ENCODE measurements around the gene MYBPHL. TPM values are rescaled to one million over a fixed set of nuclear protein-coding genes. Genes with fewer than 3 reads are reported as not detected.

Gene MYBPHL
- total and polyA plus RNA-seq, 2 of the 13 experiments (the other 11 are each of a cell fraction or from before 2014, with no cell fraction given): 3.7 to 3.8 TPM

DNA sequence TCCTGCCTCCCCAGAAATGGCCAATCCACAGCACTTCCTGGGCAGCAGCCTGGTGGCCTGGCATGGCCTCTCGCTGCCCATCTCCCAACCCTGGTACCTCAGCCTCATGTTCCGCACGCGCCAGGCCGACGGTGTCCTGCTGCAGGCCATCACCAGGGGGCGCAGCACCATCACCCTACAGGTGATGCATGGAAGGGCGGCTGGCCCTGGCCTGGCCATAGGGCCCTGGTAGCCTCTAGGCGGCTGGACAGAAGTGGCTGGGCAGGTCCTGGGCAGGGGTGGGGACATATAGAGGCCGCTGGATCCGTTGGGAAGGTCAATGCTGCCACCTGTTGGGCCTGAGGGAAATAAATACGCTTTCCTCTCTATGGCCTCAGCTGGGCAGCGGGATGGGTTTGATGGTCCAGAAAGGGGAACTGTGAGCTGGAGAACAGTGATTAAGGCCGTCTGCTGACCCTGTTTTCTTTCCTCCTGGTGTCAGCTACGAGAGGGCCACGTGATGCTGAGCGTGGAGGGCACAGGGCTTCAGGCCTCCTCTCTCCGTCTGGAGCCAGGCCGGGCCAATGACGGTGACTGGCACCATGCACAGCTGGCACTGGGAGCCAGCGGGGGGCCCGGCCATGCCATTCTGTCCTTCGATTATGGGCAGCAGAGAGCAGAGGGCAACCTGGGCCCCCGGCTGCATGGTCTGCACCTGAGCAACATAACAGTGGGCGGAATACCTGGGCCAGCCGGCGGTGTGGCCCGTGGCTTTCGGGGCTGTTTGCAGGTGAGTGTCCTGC is 43.0 kb downstream of the MYBPHL start (continued):
- TF ChIP-seq, protein P1, sequence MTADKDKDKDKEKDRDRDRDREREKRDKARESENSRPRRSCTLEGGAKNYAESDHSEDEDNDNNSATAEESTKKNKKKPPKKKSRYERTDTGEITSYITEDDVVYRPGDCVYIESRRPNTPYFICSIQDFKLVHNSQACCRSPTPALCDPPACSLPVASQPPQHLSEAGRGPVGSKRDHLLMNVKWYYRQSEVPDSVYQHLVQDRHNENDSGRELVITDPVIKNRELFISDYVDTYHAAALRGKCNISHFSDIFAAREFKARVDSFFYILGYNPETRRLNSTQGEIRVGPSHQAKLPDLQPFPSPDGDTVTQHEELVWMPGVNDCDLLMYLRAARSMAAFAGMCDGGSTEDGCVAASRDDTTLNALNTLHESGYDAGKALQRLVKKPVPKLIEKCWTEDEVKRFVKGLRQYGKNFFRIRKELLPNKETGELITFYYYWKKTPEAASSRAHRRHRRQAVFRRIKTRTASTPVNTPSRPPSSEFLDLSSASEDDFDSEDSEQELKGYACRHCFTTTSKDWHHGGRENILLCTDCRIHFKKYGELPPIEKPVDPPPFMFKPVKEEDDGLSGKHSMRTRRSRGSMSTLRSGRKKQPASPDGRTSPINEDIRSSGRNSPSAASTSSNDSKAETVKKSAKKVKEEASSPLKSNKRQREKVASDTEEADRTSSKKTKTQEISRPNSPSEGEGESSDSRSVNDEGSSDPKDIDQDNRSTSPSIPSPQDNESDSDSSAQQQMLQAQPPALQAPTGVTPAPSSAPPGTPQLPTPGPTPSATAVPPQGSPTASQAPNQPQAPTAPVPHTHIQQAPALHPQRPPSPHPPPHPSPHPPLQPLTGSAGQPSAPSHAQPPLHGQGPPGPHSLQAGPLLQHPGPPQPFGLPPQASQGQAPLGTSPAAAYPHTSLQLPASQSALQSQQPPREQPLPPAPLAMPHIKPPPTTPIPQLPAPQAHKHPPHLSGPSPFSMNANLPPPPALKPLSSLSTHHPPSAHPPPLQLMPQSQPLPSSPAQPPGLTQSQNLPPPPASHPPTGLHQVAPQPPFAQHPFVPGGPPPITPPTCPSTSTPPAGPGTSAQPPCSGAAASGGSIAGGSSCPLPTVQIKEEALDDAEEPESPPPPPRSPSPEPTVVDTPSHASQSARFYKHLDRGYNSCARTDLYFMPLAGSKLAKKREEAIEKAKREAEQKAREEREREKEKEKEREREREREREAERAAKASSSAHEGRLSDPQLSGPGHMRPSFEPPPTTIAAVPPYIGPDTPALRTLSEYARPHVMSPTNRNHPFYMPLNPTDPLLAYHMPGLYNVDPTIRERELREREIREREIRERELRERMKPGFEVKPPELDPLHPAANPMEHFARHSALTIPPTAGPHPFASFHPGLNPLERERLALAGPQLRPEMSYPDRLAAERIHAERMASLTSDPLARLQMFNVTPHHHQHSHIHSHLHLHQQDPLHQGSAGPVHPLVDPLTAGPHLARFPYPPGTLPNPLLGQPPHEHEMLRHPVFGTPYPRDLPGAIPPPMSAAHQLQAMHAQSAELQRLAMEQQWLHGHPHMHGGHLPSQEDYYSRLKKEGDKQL (CRISPR knock-in tag; IDR thresholded peaks at IDR 0.05; ENCODE audit: low read depth): no peak; the same call in 1 of the 2 replicates
- TF ChIP-seq SMAD3 (CRISPR knock-in tag; IDR thresholded peaks at IDR 0.05): peak; percentile 64; the same call in 1 of the 2 replicates
- TF ChIP-seq, protein P2, sequence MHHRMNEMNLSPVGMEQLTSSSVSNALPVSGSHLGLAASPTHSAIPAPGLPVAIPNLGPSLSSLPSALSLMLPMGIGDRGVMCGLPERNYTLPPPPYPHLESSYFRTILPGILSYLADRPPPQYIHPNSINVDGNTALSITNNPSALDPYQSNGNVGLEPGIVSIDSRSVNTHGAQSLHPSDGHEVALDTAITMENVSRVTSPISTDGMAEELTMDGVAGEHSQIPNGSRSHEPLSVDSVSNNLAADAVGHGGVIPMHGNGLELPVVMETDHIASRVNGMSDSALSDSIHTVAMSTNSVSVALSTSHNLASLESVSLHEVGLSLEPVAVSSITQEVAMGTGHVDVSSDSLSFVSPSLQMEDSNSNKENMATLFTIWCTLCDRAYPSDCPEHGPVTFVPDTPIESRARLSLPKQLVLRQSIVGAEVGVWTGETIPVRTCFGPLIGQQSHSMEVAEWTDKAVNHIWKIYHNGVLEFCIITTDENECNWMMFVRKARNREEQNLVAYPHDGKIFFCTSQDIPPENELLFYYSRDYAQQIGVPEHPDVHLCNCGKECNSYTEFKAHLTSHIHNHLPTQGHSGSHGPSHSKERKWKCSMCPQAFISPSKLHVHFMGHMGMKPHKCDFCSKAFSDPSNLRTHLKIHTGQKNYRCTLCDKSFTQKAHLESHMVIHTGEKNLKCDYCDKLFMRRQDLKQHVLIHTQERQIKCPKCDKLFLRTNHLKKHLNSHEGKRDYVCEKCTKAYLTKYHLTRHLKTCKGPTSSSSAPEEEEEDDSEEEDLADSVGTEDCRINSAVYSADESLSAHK (CRISPR knock-in tag; IDR thresholded peaks at IDR 0.05; ENCODE audit: borderline replicate concordance): no peak
- TF ChIP-seq, protein P3, sequence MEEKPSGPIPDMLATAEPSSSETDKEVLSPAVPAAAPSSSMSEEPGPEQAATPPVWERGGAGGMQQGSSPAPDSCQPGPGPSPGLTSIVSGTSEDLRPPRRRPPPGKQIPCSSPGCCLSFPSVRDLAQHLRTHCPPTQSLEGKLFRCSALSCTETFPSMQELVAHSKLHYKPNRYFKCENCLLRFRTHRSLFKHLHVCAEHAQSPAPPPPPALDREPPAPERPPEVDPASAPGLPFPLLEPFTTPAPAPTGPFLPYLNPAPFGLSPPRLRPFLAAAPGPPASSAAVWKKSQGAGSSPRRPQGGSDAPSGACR (CRISPR knock-in tag; IDR thresholded peaks at IDR 0.05): no peak
- TF ChIP-seq, protein P4, sequence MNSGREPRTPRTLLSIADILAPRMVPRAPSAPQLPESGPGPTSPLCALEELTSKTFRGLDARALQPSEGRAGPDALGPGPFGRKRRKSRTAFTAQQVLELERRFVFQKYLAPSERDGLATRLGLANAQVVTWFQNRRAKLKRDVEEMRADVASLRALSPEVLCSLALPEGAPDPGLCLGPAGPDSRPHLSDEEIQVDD (CRISPR knock-in tag; IDR thresholded peaks at IDR 0.05; ENCODE audit: borderline replicate concordance): no peak
- TF ChIP-seq, protein P5, sequence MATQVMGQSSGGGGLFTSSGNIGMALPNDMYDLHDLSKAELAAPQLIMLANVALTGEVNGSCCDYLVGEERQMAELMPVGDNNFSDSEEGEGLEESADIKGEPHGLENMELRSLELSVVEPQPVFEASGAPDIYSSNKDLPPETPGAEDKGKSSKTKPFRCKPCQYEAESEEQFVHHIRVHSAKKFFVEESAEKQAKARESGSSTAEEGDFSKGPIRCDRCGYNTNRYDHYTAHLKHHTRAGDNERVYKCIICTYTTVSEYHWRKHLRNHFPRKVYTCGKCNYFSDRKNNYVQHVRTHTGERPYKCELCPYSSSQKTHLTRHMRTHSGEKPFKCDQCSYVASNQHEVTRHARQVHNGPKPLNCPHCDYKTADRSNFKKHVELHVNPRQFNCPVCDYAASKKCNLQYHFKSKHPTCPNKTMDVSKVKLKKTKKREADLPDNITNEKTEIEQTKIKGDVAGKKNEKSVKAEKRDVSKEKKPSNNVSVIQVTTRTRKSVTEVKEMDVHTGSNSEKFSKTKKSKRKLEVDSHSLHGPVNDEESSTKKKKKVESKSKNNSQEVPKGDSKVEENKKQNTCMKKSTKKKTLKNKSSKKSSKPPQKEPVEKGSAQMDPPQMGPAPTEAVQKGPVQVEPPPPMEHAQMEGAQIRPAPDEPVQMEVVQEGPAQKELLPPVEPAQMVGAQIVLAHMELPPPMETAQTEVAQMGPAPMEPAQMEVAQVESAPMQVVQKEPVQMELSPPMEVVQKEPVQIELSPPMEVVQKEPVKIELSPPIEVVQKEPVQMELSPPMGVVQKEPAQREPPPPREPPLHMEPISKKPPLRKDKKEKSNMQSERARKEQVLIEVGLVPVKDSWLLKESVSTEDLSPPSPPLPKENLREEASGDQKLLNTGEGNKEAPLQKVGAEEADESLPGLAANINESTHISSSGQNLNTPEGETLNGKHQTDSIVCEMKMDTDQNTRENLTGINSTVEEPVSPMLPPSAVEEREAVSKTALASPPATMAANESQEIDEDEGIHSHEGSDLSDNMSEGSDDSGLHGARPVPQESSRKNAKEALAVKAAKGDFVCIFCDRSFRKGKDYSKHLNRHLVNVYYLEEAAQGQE (IDR thresholded peaks at IDR 0.05; ENCODE audit: borderline replicate concordance in 1 of 2, low read depth in 1 of 2, low read length in 2 of 2): no peak
- TF ChIP-seq ZNF260 (CRISPR knock-in tag; IDR thresholded peaks at IDR 0.05; ENCODE audit: borderline replicate concordance, low read depth): no peak
- no peak for TF ChIP-seq ARID2 (CRISPR knock-in tag; IDR thresholded peaks at IDR 0.05; ENCODE audit: borderline replicate concordance)
- peak; percentile 67 for TF ChIP-seq JUN (CRISPR knock-in tag; IDR thresholded peaks at IDR 0.05)
- TF ChIP-seq HES4 (CRISPR knock-in tag; IDR thresholded peaks at IDR 0.05; ENCODE audit: borderline replicate concordance): no peak
- TF ChIP-seq ZNF780A (CRISPR knock-in tag; IDR thresholded peaks at IDR 0.05): no peak
- TF ChIP-seq, protein P6, sequence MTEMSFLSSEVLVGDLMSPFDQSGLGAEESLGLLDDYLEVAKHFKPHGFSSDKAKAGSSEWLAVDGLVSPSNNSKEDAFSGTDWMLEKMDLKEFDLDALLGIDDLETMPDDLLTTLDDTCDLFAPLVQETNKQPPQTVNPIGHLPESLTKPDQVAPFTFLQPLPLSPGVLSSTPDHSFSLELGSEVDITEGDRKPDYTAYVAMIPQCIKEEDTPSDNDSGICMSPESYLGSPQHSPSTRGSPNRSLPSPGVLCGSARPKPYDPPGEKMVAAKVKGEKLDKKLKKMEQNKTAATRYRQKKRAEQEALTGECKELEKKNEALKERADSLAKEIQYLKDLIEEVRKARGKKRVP (CRISPR knock-in tag; IDR thresholded peaks at IDR 0.05): peak in 1 of 2 experiments; percentile 64; a peak in 1 of 4 replicates
- TF ChIP-seq SCMH1 (CRISPR knock-in tag; IDR thresholded peaks at IDR 0.05; ENCODE audit: borderline replicate concordance): no peak
